GM12878 (cell line): ENCODE measurements around the gene C6orf89. TPM values are rescaled to one million over a fixed set of nuclear protein-coding genes. Genes with fewer than 3 reads are reported as not detected.

ENCODE experiments used
- EGR1 ChIP-seq, 2 experiments: IDR thresholded peaks; 1 replicate in 1 of 2; 2 replicates in 1 of 2; pipeline ENCODE4 v1.6.1; 2011 to 2012; ENCODE audit warnings: low read depth in 2 of 2, low read length in 2 of 2, borderline replicate concordance in 1 of 2, mild to moderate bottlenecking in 1 of 2, moderate library complexity in 1 of 2
- ESRRA ChIP-seq: IDR thresholded peaks from 2 replicates; pipeline ENCODE4 v1.6.1; 2012; ENCODE audit warnings: mild to moderate bottlenecking, low read length, improper control_type of control experiment
- ETV6 ChIP-seq, 2 experiments: fragments of 450-650 bp in 1 of 2; IDR thresholded peaks in 1 of 2; conservative IDR thresholded peaks in 1 of 2; 2 replicates each; pipeline ENCODE4 v1.6.1; 2014; ENCODE audit warnings: antibody characterized with exemption in 1 of 2, borderline replicate concordance in 1 of 2, low read depth in 1 of 2, mild to moderate bottlenecking in 1 of 2, moderate library complexity in 1 of 2
- GATAD2B ChIP-seq: fragments of 450-650 bp; conservative IDR thresholded peaks from 2 replicates; pipeline ENCODE4 v1.6.1; 2017; ENCODE audit warnings: low read depth, mild to moderate bottlenecking, moderate library complexity
- KLF5 ChIP-seq: fragments of 450-650 bp; IDR thresholded peaks from 2 replicates; pipeline ENCODE4 v1.6.1; 2014; ENCODE audit warnings: mild to moderate bottlenecking; ENCODE audit not compliant: partially characterized antibody
- LARP7 ChIP-seq: fragments of 450-650 bp; IDR thresholded peaks from 2 replicates; pipeline ENCODE4 v1.6.1; 2017; ENCODE audit warnings: mild to moderate bottlenecking
- MEF2A ChIP-seq: IDR thresholded peaks from 2 replicates; pipeline ENCODE4 v1.6.1; 2011; ENCODE audit warnings: low read depth, mild to moderate bottlenecking, low read length, moderate library complexity; ENCODE audit not compliant: insufficient read depth
- NBN ChIP-seq: fragments of 450-650 bp; IDR thresholded peaks from 2 replicates; pipeline ENCODE4 v1.6.1; 2016
- NFYA ChIP-seq: IDR thresholded peaks from 2 replicates; pipeline ENCODE4 v1.6.1; 2011; ENCODE audit warnings: low read depth, mild to moderate bottlenecking, low read length, improper control_type of control experiment, borderline replicate concordance
- POLR2AphosphoS2 ChIP-seq: IDR thresholded peaks from 2 replicates; pipeline ENCODE4 v1.6.1; 2011; ENCODE audit warnings: low read depth, mild to moderate bottlenecking, low read length, improper control_type of control experiment, moderate library complexity
- POLR2AphosphoS5 ChIP-seq: IDR thresholded peaks from 2 replicates; pipeline ENCODE4 v1.6.1; 2011; ENCODE audit warnings: mild to moderate bottlenecking, low read length, inconsistent platforms
- RFX5 ChIP-seq: IDR thresholded peaks from 2 replicates; pipeline ENCODE4 v1.6.1; 2011; ENCODE audit warnings: low read depth, low read length, improper control_type of control experiment
- SMC3 ChIP-seq: IDR thresholded peaks from 2 replicates; pipeline ENCODE4 v1.6.1; 2011; ENCODE audit warnings: low read length, improper control_type of control experiment, borderline replicate concordance
- SP1 ChIP-seq: IDR thresholded peaks from one replicate; pipeline ENCODE4 v1.6.1; 2011; ENCODE audit warnings: low read depth, low read length
- SREBF1 ChIP-seq: IDR thresholded peaks from 2 replicates; pipeline ENCODE4 v1.6.1; 2012; ENCODE audit warnings: mild to moderate bottlenecking, low read length
- TCF3 ChIP-seq: IDR thresholded peaks from 2 replicates; pipeline ENCODE4 v1.6.1; 2012; ENCODE audit warnings: low read depth, mild to moderate bottlenecking, low read length, borderline replicate concordance; ENCODE audit not compliant: insufficient read depth
- YY1 ChIP-seq: IDR thresholded peaks from 2 replicates; pipeline ENCODE4 v1.6.1; 2011; ENCODE audit warnings: low read depth, mild to moderate bottlenecking, low read length
- ZNF207 ChIP-seq: fragments of 450-650 bp; IDR thresholded peaks from 2 replicates; pipeline ENCODE4 v1.6.1; 2014; ENCODE audit warnings: antibody characterized with exemption, mild to moderate bottlenecking, borderline replicate concordance
- polyA plus RNA-seq, 11 experiments: library from polyadenylated mRNA; depleted of rRNA in 4 of 11; unstranded in 6 of 11; stranded (reverse) in 5 of 11; fragments of >200 nt; fragmentation: Nextera tagmentation in 4 of 11; fragmentation: Illumina TruSeq in 1 of 11; extraction: Ambion mirVana in 4 of 11; extraction: Trizol in 1 of 11; gene quantifications; 1 replicate in 1 of 11; 2 replicates in 10 of 11; pipeline versions ENCODE4 v1.2.1 to v1.2.3, GENCODE V29; 2011 to 2016; ENCODE audit warnings: inconsistent platforms in 2 of 11, missing spikeins in 2 of 11, low read depth in 1 of 11
- total RNA-seq, 4 experiments: library from RNA; depleted of rRNA in 3 of 4; stranded (reverse); fragments of >200 nt in 3 of 4; fragmentation: Illumina TruSeq in 1 of 4; extraction: Trizol in 1 of 4; gene quantifications; 2 replicates each; pipeline versions ENCODE4 v1.2.1 to v1.2.3, GENCODE V29; 2013 to 2021
- TF ChIP-seq, protein P1 (sequence below): IDR thresholded peaks from 2 replicates; pipeline ENCODE4 v1.6.1; 2011; ENCODE audit warnings: borderline replicate concordance, low read depth, mild to moderate bottlenecking, moderate library complexity, low read length; ENCODE audit not compliant: insufficient read depth, poor library complexity, severe bottlenecking
- TF ChIP-seq, protein P2 (sequence below): fragments of 450-650 bp; IDR thresholded peaks from 2 replicates; pipeline ENCODE4 v1.6.1; 2018; ENCODE audit warnings: mild to moderate bottlenecking, low read depth, moderate library complexity; ENCODE audit not compliant: partially characterized antibody
- TF ChIP-seq, protein P3 (sequence below): fragments of 450-650 bp; IDR thresholded peaks from 2 replicates; pipeline ENCODE4 v1.6.1; 2017; ENCODE audit warnings: borderline replicate concordance
- TF ChIP-seq, protein P4 (sequence below): fragments of 450-650 bp; conservative IDR thresholded peaks from 2 replicates; pipeline ENCODE4 v1.6.1; 2017; ENCODE audit warnings: mild to moderate bottlenecking, moderate library complexity

Gene C6orf89
- total and polyA plus RNA-seq, 10 of the 15 experiments (the other 5 are each of a cell fraction or from before 2014, with no cell fraction given) = 10.8 to 42.7 (median 28.6) TPM

DNA sequence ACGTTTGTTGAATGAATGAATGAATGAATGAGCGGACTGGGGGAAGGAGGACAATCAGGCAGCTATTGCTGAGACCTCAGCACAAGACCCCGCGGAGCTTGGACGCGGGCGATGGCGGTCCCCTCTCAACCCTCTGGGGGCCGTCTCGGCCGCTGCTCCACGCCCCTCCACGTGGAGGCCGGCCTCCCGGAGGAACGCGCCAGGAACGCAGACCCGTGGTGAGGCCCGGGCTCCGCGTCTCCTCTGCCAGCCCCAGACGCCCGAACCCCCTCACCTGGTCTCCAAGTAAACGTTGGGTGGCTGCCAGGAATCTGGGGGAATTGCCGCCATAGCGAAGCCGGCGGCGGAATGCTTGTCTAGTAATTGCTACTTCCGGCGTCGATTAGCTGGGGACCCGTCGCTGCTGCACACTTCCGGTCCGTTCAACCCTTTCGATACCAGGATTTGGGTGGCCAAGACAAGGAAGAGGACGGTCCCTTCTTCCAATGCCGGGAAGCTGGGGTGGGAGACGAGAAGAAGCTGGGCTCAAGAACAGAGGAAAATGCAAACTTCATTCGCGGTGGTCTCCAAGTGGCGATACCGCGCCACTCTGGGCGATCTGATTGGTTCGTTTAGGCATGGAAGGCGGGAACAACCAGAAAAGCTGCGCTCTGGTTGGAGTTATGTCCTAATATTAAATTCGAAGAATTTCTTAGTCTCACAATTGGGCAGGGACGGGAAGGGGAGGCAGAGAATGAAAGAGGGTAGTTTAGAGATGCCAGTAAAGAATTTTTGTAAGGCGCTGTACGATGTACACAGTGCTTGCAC lies 11.1 kb upstream of the C6orf89 start, which contains the start of gene PPIL1 (continued):
- TF ChIP-seq RFX5 (no peak), EGR1 (IDR thresholded peaks at IDR 0.05; ENCODE audit: borderline replicate concordance in 1 of 2, low read depth in 2 of 2, low read length in 2 of 2) (peak in 1 of 2 experiments; percentile 85; a peak in 1 of 3 replicates), SMC3 (no peak), TCF3 (no peak), POLR2AphosphoS2 (peak; percentile 54; the same call in 1 of the 2 replicates), ETV6 (conservative IDR thresholded peaks at IDR 0.05 in 1 of 2, IDR thresholded peaks at IDR 0.05 in 1 of 2; ENCODE audit: borderline replicate concordance in 1 of 2, low read depth in 1 of 2) (0 out of 4 replicates have a peak, but pooled peaks of 1 of the 2 experiments have one; percentile 28), POLR2AphosphoS5 (peak; percentile 73), LARP7 (peak; percentile 80), GATAD2B (peak; percentile 75), KLF5 (peak; percentile 70), SREBF1 (no peak), SP1 (no peak), NBN (peak; percentile 57; the same call in 1 of the 2 replicates), NFYA (peak; percentile 21; the same call in 1 of the 2 replicates), YY1 (peak; percentile 96), ESRRA (peak; percentile 64; the same call in 1 of the 2 replicates), ZNF207 (peak; percentile 85; the same call in 1 of the 2 replicates), MEF2A (0 out of 2 replicates have a peak, but pooled peaks have one; percentile 41)
- TF ChIP-seq, protein P1, sequence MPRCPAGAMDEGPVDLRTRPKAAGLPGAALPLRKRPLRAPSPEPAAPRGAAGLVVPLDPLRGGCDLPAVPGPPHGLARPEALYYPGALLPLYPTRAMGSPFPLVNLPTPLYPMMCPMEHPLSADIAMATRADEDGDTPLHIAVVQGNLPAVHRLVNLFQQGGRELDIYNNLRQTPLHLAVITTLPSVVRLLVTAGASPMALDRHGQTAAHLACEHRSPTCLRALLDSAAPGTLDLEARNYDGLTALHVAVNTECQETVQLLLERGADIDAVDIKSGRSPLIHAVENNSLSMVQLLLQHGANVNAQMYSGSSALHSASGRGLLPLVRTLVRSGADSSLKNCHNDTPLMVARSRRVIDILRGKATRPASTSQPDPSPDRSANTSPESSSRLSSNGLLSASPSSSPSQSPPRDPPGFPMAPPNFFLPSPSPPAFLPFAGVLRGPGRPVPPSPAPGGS = no peak
- TF ChIP-seq, protein P2, sequence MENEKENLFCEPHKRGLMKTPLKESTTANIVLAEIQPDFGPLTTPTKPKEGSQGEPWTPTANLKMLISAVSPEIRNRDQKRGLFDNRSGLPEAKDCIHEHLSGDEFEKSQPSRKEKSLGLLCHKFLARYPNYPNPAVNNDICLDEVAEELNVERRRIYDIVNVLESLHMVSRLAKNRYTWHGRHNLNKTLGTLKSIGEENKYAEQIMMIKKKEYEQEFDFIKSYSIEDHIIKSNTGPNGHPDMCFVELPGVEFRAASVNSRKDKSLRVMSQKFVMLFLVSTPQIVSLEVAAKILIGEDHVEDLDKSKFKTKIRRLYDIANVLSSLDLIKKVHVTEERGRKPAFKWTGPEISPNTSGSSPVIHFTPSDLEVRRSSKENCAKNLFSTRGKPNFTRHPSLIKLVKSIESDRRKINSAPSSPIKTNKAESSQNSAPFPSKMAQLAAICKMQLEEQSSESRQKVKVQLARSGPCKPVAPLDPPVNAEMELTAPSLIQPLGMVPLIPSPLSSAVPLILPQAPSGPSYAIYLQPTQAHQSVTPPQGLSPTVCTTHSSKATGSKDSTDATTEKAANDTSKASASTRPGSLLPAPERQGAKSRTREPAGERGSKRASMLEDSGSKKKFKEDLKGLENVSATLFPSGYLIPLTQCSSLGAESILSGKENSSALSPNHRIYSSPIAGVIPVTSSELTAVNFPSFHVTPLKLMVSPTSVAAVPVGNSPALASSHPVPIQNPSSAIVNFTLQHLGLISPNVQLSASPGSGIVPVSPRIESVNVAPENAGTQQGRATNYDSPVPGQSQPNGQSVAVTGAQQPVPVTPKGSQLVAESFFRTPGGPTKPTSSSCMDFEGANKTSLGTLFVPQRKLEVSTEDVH = peak; percentile 97
- TF ChIP-seq, protein P3, sequence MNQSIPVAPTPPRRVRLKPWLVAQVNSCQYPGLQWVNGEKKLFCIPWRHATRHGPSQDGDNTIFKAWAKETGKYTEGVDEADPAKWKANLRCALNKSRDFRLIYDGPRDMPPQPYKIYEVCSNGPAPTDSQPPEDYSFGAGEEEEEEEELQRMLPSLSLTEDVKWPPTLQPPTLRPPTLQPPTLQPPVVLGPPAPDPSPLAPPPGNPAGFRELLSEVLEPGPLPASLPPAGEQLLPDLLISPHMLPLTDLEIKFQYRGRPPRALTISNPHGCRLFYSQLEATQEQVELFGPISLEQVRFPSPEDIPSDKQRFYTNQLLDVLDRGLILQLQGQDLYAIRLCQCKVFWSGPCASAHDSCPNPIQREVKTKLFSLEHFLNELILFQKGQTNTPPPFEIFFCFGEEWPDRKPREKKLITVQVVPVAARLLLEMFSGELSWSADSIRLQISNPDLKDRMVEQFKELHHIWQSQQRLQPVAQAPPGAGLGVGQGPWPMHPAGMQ = no peak
- TF ChIP-seq, protein P4, sequence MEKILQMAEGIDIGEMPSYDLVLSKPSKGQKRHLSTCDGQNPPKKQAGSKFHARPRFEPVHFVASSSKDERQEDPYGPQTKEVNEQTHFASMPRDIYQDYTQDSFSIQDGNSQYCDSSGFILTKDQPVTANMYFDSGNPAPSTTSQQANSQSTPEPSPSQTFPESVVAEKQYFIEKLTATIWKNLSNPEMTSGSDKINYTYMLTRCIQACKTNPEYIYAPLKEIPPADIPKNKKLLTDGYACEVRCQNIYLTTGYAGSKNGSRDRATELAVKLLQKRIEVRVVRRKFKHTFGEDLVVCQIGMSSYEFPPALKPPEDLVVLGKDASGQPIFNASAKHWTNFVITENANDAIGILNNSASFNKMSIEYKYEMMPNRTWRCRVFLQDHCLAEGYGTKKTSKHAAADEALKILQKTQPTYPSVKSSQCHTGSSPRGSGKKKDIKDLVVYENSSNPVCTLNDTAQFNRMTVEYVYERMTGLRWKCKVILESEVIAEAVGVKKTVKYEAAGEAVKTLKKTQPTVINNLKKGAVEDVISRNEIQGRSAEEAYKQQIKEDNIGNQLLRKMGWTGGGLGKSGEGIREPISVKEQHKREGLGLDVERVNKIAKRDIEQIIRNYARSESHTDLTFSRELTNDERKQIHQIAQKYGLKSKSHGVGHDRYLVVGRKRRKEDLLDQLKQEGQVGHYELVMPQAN = peak; percentile 98
